Stimulated activated naive CD4-positive, alpha-beta T cell treated with Interleukin-2 at 50 U/mL for 16 hours (primary cell): ENCODE measurements around the gene FBXO46.
"Not testable (repeated sequence)": the region's sequence is repeated elsewhere in the genome, so short reads cannot be mapped to it uniquely, and the experiment has no call there.

Source experiments
- DNase-seq: peaks from one replicate; lab custom pipeline; 2025; lab: John Stamatoyannopoulos, UW

The FBXO46 gene

GRCh38 chr19:45728683-45729082 is 2.0 kb downstream of the FBXO46 start:
- not testable (repeated sequence) for DNase-seq

- DNase-seq: not testable (repeated sequence)
Measured at GRCh38 chr19:45720065-45720464, 10.6 kb downstream of the FBXO46 start.

GRCh38 chr19:45717983-45718650 is 12.6 kb downstream of the FBXO46 start:
- DNase-seq: no peak

- peak; percentile 97 for DNase-seq
Measured at GRCh38 chr19:45717131-45717982, 13.3 kb downstream of the FBXO46 start.

- DNase-seq: no peak
Measured at GRCh38 chr19:45716359-45717130, 14.2 kb downstream of the FBXO46 start.

- DNase-seq: no peak
Measured at GRCh38 chr19:45715139-45715538, 15.6 kb downstream of the FBXO46 start.

GRCh38 chr19:45713141-45713540 is 17.6 kb downstream of the FBXO46 start:
- no peak for DNase-seq

- no peak for DNase-seq
Measured at GRCh38 chr19:45712699-45713067, 18.0 kb downstream of the FBXO46 start.

GRCh38 chr19:45711851-45712698 is 18.6 kb downstream of the FBXO46 start:
- DNase-seq: no peak

- no peak for DNase-seq
Measured at GRCh38 chr19:45710356-45711130, 20.2 kb downstream of the FBXO46 start.

GRCh38 chr19:45705710-45706415 is 24.8 kb downstream of the FBXO46 start:
- no peak for DNase-seq

GRCh38 chr19:45705115-45705514 is 25.6 kb downstream of the FBXO46 start:
- DNase-seq: no peak

GRCh38 chr19:45701676-45702075 is 29.0 kb downstream of the FBXO46 start:
- DNase-seq: no peak

GRCh38 chr19:45693106-45693788 is 37.4 kb downstream of the FBXO46 start:
- DNase-seq: peak; percentile 71

- peak; percentile 100 for DNase-seq
Measured at GRCh38 chr19:45692187-45693105, 38.2 kb downstream of the FBXO46 start, which contains the start of gene QPCTL. TSS of gene QPCTL (plus strand) at chr19:45692666. CDS start at chr19:45692704, 38 bp downstream.

- peak; percentile 92 for DNase-seq
Measured at GRCh38 chr19:45691516-45692186, 39.0 kb downstream of the FBXO46 start, which contains the start of gene SNRPD2. TSS of gene SNRPD2 (minus strand) at chr19:45691953. CDS start at chr19:45691888, 65 bp downstream.

GRCh38 chr19:45687599-45687998 is 43.1 kb downstream of the FBXO46 start:
- no peak for DNase-seq

- not testable (repeated sequence) for DNase-seq
Measured at GRCh38 chr19:45685045-45685444, 45.7 kb downstream of the FBXO46 start.
